ENCODE results near the gene NRG3.

GRCh38 chr10:83023662-83024061, 1148.7 kb downstream of the NRG3 start:
- TF ChIP-seq POLR2AphosphoS5 (IDR thresholded peaks at IDR 0.05; ENCODE audit: low read depth, low read length) (no peak), POLR2A (IDR thresholded peaks at IDR 0.05; ENCODE audit: low read depth, low read length) (no peak), SPI1 (IDR thresholded peaks at IDR 0.05; ENCODE audit: low read depth, low read length) (no peak), TAF1 (IDR thresholded peaks at IDR 0.05; ENCODE audit: low read depth, low read length) (no peak), PAX5 (IDR thresholded peaks at IDR 0.05; ENCODE audit: insufficient read depth, low read length, severe bottlenecking) (no peak)

Measured in GM12891 (cell line).